ENCODE measurements around the gene DUSP15. TPM values are rescaled to one million over a fixed set of nuclear protein-coding genes. Genes with fewer than 3 reads are reported as not detected.

DUSP15 gene
- total and polyA plus RNA-seq, 4 donors = 0.35 to 0.61 (median 0.42) TPM; not detected in 1

DNA sequence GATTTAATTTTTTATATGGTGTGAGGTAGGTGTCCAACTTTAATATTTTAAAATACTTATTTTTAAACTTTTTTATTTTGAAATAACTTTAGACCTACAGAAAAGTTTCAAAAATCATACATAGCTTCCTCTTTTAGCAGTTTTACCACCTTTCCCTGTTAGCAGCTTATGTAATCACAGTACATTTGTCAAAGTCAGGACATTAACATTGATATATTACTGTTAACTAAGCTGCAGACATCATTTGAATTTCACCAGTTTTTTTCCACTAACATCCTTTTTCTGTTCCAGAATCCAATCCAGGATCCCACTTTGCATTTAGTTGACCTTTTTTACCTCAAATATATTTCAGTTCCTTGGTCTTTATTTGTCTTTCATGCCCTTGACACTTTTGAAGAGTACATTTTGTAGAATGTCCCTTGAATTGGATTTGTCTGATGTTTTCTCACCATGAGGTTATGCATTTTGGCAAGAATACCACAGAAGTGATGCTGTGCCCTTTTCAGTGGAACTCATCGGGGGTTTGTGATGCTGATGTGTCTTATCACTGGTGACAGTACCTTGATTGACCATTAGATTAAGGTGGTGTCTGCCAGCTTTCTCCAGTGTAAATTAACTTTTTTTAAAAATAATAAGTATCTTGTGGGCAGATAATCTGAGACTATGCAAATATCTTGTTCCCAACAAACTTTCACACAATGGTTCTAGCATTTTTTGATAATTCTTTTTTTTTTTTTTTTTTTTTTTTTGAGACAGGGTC, 33.5 kb upstream of the DUSP15 start:
- no peak for DNase-seq (ENCODE audit: low spot score)
- Histone ChIP-seq H3K27ac (ENCODE audit: low read depth in 1 of 2, low read length in 2 of 2) (no peak overlapping the region), H3K36me3 (ENCODE audit: control insufficient read depth in 4 of 4, insufficient read depth in 3 of 4, low read depth in 1 of 4, low read length in 3 of 4) (no peaks in the 10 kb centered on the region), H3K4me1 (ENCODE audit: control insufficient read depth in 4 of 4, insufficient read depth in 4 of 4, low read length in 3 of 4) (no peaks in the 10 kb centered on the region), H3K9me3 (ENCODE audit: control insufficient read depth in 4 of 4, low read length in 3 of 4) (no peaks in the 10 kb centered on the region), H3K27me3 (ENCODE audit: control insufficient read depth in 4 of 4, insufficient read depth in 4 of 4, low read length in 3 of 4) (no peaks in the 10 kb centered on the region), H3K9ac (ENCODE audit: low read depth in 1 of 2, low read length in 2 of 2) (no peak overlapping the region), H3K4me3 (ENCODE audit: low read depth in 1 of 3, low read length in 3 of 3) (no peak overlapping the region)
- TF ChIP-seq, protein P1, sequence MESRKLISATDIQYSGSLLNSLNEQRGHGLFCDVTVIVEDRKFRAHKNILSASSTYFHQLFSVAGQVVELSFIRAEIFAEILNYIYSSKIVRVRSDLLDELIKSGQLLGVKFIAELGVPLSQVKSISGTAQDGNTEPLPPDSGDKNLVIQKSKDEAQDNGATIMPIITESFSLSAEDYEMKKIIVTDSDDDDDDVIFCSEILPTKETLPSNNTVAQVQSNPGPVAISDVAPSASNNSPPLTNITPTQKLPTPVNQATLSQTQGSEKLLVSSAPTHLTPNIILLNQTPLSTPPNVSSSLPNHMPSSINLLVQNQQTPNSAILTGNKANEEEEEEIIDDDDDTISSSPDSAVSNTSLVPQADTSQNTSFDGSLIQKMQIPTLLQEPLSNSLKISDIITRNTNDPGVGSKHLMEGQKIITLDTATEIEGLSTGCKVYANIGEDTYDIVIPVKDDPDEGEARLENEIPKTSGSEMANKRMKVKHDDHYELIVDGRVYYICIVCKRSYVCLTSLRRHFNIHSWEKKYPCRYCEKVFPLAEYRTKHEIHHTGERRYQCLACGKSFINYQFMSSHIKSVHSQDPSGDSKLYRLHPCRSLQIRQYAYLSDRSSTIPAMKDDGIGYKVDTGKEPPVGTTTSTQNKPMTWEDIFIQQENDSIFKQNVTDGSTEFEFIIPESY (IDR thresholded peaks at IDR 0.05) = no peak
- TF ChIP-seq YY1 (IDR thresholded peaks at IDR 0.05) = no peak
- no peak for TF ChIP-seq JUND (IDR thresholded peaks at IDR 0.05)
- no peak for TF ChIP-seq EGR1 (IDR thresholded peaks at IDR 0.05; ENCODE audit: low read depth in 2 of 2)
- TF ChIP-seq, protein P2, sequence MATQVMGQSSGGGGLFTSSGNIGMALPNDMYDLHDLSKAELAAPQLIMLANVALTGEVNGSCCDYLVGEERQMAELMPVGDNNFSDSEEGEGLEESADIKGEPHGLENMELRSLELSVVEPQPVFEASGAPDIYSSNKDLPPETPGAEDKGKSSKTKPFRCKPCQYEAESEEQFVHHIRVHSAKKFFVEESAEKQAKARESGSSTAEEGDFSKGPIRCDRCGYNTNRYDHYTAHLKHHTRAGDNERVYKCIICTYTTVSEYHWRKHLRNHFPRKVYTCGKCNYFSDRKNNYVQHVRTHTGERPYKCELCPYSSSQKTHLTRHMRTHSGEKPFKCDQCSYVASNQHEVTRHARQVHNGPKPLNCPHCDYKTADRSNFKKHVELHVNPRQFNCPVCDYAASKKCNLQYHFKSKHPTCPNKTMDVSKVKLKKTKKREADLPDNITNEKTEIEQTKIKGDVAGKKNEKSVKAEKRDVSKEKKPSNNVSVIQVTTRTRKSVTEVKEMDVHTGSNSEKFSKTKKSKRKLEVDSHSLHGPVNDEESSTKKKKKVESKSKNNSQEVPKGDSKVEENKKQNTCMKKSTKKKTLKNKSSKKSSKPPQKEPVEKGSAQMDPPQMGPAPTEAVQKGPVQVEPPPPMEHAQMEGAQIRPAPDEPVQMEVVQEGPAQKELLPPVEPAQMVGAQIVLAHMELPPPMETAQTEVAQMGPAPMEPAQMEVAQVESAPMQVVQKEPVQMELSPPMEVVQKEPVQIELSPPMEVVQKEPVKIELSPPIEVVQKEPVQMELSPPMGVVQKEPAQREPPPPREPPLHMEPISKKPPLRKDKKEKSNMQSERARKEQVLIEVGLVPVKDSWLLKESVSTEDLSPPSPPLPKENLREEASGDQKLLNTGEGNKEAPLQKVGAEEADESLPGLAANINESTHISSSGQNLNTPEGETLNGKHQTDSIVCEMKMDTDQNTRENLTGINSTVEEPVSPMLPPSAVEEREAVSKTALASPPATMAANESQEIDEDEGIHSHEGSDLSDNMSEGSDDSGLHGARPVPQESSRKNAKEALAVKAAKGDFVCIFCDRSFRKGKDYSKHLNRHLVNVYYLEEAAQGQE (IDR thresholded peaks at IDR 0.05) = no peak
- no peak for TF ChIP-seq HNF4G (IDR thresholded peaks at IDR 0.05)
- TF ChIP-seq, protein P3, sequence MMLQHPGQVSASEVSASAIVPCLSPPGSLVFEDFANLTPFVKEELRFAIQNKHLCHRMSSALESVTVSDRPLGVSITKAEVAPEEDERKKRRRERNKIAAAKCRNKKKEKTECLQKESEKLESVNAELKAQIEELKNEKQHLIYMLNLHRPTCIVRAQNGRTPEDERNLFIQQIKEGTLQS (IDR thresholded peaks at IDR 0.05) = no peak
- no peak for TF ChIP-seq FOXA1 (IDR thresholded peaks at IDR 0.05)
- TF ChIP-seq NR2F2 (IDR thresholded peaks at IDR 0.05) = no peak
- no peak for TF ChIP-seq TAF1 (conservative IDR thresholded peaks at IDR 0.05)
- TF ChIP-seq FOXA2 (IDR thresholded peaks at IDR 0.05) = no peak
- TF ChIP-seq GABPA (IDR thresholded peaks at IDR 0.05 in 1 of 2, conservative IDR thresholded peaks at IDR 0.05 in 1 of 2) = no peak
- TF ChIP-seq RAD21 (IDR thresholded peaks at IDR 0.05) = no peak
- WGBS = 69% methylated on average over 1 of the region's 1 CpG

DNA sequence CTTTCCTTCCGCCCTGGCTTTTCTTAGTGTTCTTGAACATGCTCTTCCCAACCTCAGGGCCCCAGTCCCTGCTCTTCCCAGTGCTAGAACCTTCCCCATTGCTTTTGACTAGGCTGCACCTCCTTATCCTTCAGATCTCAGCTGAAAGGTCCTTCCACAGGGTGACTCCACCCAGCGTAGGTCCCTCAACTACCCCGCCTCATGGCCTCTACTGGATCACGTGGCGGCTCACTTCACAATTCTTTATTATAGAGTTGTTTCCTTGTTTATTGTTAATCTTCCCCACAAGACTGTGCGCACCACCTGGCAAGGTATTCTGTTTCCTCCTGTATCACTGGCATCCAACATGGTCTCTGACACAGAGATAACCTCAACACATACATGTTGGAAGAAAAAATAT, 31.3 kb upstream of the DUSP15 start:
- WGBS = 76% methylated on average over 6 of the region's 6 CpGs
- H3K36me3 ChIP-seq (ENCODE audit: control insufficient read depth in 4 of 4, insufficient read depth in 3 of 4, low read depth in 1 of 4, low read length in 3 of 4) = no peaks in the 10 kb centered on the region
- no peak overlapping the region for H3K4me3 ChIP-seq (ENCODE audit: low read depth in 1 of 3, low read length in 3 of 3)
- no peaks in the 10 kb centered on the region for H3K9me3 ChIP-seq (ENCODE audit: control insufficient read depth in 4 of 4, low read length in 3 of 4)
- H3K4me1 ChIP-seq (ENCODE audit: control insufficient read depth in 4 of 4, insufficient read depth in 4 of 4, low read length in 3 of 4) = no peaks in the 10 kb centered on the region
- H3K27me3 ChIP-seq (ENCODE audit: control insufficient read depth in 4 of 4, insufficient read depth in 4 of 4, low read length in 3 of 4) = no peaks in the 10 kb centered on the region
- no peak overlapping the region for H3K27ac ChIP-seq (ENCODE audit: low read depth in 1 of 2, low read length in 2 of 2)
- no peak for DNase-seq (ENCODE audit: low spot score)
- H3K9ac ChIP-seq (ENCODE audit: low read depth in 1 of 2, low read length in 2 of 2) = no peak overlapping the region
- TF ChIP-seq RXRA (IDR thresholded peaks at IDR 0.05) (no peak), FOXA1 (IDR thresholded peaks at IDR 0.05) (no peak), HNF4G (IDR thresholded peaks at IDR 0.05) (no peak), EGR1 (IDR thresholded peaks at IDR 0.05; ENCODE audit: low read depth in 2 of 2) (no peak), GABPA (IDR thresholded peaks at IDR 0.05 in 1 of 2, conservative IDR thresholded peaks at IDR 0.05 in 1 of 2) (no peak), JUND (IDR thresholded peaks at IDR 0.05) (no peak), NR2F2 (IDR thresholded peaks at IDR 0.05) (no peak), TAF1 (conservative IDR thresholded peaks at IDR 0.05) (no peak), RAD21 (IDR thresholded peaks at IDR 0.05) (no peak)
- TF ChIP-seq, protein P4, sequence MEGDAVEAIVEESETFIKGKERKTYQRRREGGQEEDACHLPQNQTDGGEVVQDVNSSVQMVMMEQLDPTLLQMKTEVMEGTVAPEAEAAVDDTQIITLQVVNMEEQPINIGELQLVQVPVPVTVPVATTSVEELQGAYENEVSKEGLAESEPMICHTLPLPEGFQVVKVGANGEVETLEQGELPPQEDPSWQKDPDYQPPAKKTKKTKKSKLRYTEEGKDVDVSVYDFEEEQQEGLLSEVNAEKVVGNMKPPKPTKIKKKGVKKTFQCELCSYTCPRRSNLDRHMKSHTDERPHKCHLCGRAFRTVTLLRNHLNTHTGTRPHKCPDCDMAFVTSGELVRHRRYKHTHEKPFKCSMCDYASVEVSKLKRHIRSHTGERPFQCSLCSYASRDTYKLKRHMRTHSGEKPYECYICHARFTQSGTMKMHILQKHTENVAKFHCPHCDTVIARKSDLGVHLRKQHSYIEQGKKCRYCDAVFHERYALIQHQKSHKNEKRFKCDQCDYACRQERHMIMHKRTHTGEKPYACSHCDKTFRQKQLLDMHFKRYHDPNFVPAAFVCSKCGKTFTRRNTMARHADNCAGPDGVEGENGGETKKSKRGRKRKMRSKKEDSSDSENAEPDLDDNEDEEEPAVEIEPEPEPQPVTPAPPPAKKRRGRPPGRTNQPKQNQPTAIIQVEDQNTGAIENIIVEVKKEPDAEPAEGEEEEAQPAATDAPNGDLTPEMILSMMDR (IDR thresholded peaks at IDR 0.05; ENCODE audit: low read depth, low read length, missing input control) = no peak
- TF ChIP-seq, protein P1 (IDR thresholded peaks at IDR 0.05) = no peak
- TF ChIP-seq, protein P2 (IDR thresholded peaks at IDR 0.05) = no peak
- TF ChIP-seq, protein P3 (IDR thresholded peaks at IDR 0.05) = no peak
